GM12873 (cell line): Measurements from ENCODE around the gene GPR146.

Experiments used
- CTCF ChIP-seq: IDR thresholded peaks from 2 replicates; pipeline ENCODE4 v1.5.1; 2012; ENCODE audit warnings: low read depth, mild to moderate bottlenecking, moderate library complexity, low read length, control low read depth; ENCODE audit not compliant: insufficient read depth; ENCODE audit errors: missing control alignments

The GPR146 gene

GRCh38 chr7:1055956-1056784 lies 11.8 kb downstream of the GPR146 start:
- no peak for TF ChIP-seq CTCF

GRCh38 chr7:1056785-1057410 lies 12.6 kb downstream of the GPR146 start:
- TF ChIP-seq CTCF: no peak

- TF ChIP-seq CTCF: no peak
These were observed 13.3 kb downstream of the GPR146 start for GRCh38 chr7:1057416-1058291.

DNA sequence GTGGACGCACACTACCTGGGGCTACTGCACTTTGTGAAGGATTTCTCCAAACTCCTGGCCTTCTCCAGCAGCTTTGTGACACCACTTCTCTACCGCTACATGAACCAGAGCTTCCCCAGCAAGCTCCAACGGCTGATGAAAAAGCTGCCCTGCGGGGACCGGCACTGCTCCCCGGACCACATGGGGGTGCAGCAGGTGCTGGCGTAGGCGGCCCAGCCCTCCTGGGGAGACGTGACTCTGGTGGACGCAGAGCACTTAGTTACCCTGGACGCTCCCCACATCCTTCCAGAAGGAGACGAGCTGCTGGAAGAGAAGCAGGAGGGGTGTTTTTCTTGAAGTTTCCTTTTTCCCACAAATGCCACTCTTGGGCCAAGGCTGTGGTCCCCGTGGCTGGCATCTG lies 14.0 kb downstream of the GPR146 start:
- TF ChIP-seq CTCF: no peak

- TF ChIP-seq CTCF: no peak
These were observed 14.5 kb downstream of the GPR146 start for GRCh38 chr7:1058821-1059199.

GRCh38 chr7:1059200-1060091 lies 15.1 kb downstream of the GPR146 start:
- TF ChIP-seq CTCF: no peak
